SK-N-MC (cell line): ENCODE data around the gene PELI3.

Experiments used
- EZH2 ChIP-seq: fragments of 200-600 bp; sonication (generic); IDR thresholded peaks from one replicate; pipeline ENCODE4 v1.6.1; 2017; ENCODE audit warnings: antibody characterized with exemption
- FOXP2 ChIP-seq: optimal IDR thresholded peaks from 2 replicates; pipeline ENCODE3; 2011; ENCODE audit warnings: mild to moderate bottlenecking, moderate library complexity; ENCODE audit not compliant: insufficient read depth; ENCODE audit errors: extremely low read length, control extremely low read depth
- POLR2AphosphoS5 ChIP-seq: IDR thresholded peaks from 2 replicates; pipeline ENCODE4 v1.6.1; 2012; ENCODE audit warnings: mild to moderate bottlenecking, low read depth, low read length, borderline replicate concordance

DNA sequence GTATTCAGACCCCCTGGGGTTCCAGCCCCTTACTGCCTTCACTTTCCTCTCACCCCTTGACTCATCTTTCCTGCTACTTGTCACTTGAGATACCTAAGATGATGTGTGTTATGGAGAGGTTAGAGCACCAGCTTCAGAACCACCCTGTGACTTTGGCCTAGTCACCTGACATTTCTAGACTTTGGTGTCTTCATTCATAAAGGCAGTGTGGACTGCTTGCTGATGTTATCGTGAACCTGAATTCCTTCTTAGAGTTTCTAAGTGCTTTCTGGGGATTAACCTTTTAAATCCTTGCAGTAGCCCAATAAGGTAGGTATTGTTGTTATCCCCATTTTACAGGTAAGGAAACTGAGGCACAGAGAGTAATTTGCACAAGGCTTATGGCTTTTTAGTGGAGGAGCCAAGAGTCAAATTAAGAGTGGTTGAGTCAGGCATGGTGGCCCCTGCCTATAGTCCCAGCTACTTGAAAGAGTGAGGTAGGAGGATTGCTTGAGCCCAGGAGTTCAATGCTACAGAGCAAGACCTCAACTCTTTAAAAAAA is 38.6 kb downstream of the PELI3 start:
- TF ChIP-seq EZH2 (no peak), POLR2AphosphoS5 (no peak), FOXP2 (no peak)
